GM12872 (cell line): ENCODE data around the gene DRD1.

Experiments
- TF ChIP-seq, protein P1 (sequence below): IDR thresholded peaks from 3 replicates; pipeline ENCODE4 v1.5.1; 2011; ENCODE audit warnings: low read depth, mild to moderate bottlenecking, low read length, moderate library complexity; ENCODE audit not compliant: insufficient read depth

DRD1 gene

DNA sequence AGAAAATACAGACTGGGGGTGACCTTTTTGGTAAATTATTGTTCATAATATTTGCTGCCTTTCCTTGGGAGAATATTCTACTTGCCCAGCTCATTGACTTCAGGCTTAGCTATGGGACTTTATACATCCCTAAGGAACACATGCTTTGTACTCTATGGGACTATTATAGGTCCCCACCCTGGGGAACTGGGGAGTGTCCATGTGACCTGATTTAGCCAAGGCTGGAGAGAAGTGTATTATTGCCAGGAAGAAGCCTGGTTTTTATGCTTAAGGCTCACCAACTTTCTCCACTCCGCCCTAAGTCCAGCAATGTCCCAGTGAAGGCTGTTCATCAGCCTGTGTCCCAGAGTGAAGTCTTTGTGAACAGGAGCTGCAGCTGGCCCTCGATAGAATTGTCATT, 16.6 kb upstream of the DRD1 start:
- TF ChIP-seq, protein P1, sequence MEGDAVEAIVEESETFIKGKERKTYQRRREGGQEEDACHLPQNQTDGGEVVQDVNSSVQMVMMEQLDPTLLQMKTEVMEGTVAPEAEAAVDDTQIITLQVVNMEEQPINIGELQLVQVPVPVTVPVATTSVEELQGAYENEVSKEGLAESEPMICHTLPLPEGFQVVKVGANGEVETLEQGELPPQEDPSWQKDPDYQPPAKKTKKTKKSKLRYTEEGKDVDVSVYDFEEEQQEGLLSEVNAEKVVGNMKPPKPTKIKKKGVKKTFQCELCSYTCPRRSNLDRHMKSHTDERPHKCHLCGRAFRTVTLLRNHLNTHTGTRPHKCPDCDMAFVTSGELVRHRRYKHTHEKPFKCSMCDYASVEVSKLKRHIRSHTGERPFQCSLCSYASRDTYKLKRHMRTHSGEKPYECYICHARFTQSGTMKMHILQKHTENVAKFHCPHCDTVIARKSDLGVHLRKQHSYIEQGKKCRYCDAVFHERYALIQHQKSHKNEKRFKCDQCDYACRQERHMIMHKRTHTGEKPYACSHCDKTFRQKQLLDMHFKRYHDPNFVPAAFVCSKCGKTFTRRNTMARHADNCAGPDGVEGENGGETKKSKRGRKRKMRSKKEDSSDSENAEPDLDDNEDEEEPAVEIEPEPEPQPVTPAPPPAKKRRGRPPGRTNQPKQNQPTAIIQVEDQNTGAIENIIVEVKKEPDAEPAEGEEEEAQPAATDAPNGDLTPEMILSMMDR = no peak

DNA sequence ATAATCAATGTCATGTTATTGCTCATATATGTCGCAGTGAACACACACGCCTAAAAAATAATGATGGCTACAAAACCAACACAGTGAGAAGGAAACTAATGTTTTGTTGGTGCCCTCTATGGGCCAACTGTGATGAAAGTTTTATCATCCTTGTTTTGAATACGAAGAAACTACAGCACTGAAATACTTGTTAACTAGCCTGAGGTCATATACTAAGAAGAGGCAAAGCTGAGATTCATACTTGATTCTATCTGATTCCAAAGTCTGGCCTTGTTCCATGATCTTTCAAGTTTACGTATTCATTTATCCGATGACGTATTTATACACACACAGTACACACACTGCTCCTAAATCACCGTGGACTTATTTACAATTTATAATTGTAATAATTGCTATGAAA, 16.1 kb upstream of the DRD1 start:
- TF ChIP-seq, protein P1 = peak; percentile 45; the same call in 2 of the 3 replicates

DNA sequence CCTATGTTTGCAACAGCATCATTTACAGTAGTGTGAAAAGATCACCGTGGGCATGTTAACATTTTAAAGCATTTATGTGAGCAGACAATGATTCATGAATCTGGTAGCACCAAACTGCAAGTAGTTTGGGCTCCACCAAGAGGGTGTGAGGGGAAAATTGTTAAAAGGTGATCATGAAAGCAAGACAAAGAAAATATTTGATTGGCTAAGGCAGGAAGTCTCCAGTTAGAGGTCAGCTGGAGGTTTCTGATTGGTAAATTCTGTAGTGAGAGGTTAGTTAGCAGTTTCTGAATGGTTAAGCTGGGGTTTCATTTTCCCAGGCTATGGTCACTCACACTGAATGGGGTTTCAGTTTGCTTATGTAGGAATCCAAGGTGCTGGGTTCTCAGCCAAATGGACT, 13.5 kb upstream of the DRD1 start:
- TF ChIP-seq, protein P1 = 0 out of 3 replicates have a peak, but pooled peaks have one; percentile 14

DNA sequence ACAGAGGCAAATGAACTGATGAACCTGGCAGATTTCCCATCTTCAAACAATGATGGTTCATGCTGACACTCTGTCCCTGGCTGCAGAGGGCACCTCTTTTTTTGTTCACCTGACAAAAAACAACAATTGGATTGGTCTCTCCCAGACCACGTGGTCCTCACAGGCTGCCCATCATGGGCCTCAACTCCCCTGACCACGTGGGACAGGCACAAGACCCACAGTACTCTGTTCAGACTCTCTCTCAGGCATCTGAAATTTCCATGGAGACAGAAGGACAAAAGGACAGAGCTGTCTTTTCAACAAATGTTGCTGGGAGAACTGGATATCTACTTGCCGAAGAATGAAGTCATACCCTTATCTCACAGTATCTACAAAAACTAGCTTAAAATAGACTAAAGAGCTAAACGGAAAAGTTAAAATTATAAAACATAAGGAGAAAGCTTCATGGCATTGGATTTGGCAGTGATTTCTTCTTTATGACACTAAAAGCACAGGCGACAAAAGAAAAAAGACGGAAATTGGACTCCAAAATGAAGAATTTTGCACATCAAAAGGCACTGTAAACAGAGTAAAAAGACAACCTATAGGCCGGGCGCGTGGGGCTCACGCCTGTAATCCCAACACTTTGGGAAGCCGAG, 12.2 kb upstream of the DRD1 start:
- TF ChIP-seq, protein P1 = no peak

DNA sequence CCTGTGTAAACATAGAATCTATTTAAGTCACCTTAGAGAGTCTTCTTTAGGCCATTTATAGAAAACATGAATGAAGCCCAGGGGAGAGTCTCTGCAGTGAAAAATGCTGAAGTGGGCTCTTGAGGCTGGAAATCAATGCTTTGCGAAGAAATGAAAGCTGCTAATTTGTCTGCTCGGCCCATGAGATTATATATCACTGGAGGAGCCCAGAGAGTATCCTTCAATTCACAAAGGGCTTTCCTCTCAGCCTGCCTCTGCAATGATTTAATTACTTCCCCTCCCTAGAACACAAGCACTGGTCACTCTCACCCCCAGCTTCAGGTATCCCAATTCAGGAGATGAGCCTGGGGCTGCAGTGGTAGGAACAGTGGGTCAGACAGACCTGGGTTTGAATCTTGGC, 8.2 kb upstream of the DRD1 start:
- TF ChIP-seq, protein P1 = no peak

DNA sequence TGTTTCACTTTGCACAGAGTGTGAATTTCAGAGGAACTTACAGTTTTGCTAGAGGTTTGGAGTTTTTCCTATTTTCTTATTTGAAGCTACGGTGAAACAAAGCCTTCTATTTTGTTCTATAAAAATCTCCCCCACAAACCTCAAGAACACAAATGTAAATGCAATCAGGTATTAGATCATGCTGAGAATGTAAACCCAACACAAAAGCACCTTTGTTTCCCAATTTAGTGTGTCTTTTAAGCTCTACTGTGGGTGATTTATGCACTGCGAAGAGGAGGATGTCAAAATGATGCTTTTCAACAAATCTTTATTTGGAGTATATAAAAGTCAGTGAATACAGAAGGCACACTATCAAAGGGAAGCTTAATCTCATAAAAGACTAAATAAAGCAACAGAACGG, 4.3 kb upstream of the DRD1 start:
- TF ChIP-seq, protein P1 = no peak

DNA sequence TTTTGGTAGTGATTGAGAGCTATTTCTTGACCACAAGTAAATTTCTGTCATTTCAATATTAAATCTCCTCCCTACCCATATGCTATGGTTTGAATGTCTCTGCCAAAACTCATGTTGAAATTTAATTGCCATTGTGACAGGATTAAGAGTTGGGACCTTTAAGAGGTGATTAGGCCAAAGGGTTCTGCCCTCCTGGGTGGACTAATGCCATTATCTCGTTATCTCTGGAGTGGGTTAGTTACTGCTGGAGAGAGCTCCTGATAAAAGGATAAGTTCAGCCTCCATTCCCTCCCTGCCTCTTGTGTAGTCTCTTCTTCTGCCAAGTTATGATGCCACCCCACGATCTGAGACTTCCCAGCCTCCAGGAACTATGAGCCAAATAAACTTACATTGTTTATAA, 3.6 kb upstream of the DRD1 start:
- TF ChIP-seq, protein P1 = no peak
